ENCODE measurements around the gene GHRL.

Gene GHRL

DNA sequence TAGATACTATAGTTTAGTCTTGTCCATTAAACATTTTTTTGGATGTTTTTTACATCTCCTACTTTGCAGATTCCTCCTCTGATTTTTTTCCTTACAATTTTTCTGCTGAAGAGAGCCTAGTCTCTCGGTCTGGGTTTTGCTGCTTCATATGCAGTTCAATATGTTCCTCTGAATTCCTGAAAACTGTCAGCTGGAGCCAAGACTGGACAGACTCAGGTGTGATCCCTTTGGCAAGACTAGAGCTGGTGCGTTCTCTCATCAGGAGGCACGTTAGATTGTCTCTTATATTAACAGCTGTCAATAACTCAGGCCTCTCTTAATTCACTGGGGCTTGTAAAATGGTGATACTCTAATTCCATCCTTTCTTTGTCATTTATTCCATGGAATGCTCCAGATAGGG, 13.4 kb upstream of the GHRL start:
- Histone ChIP-seq H2AFZ (ENCODE audit: low read depth, low read length, severe bottlenecking) (no peak overlapping the region), H3K9ac (ENCODE audit: low read length) (no peak overlapping the region), H3K4me2 (ENCODE audit: low read depth, low read length, poor library complexity, severe bottlenecking) (no peak overlapping the region), H3K9me2 (replicated peaks; ENCODE audit: insufficient read depth, low read length) (no peaks in the 10 kb centered on the region), H4K20me1 (ENCODE audit: low read depth, low read length) (no peaks in the 10 kb centered on the region), H3K27me3 (ENCODE audit: low read length) (no peaks in the 10 kb centered on the region), H3K36me3 (ENCODE audit: low read length) (peaks cover 14% of the 10 kb centered on the region; the same call in 1 of the 2 replicates), H3F3A (ENCODE audit: insufficient read depth) (no peaks in the 10 kb centered on the region), H3K79me2 (ENCODE audit: insufficient read depth, low read length) (no peaks in the 10 kb centered on the region), H3K9me3 (ENCODE audit: insufficient read depth, low read length) (no peaks in the 10 kb centered on the region), H3K27ac (ENCODE audit: low read depth, low read length) (no peak overlapping the region), H3K4me3 (ENCODE audit: insufficient read depth, low read length, poor library complexity, severe bottlenecking) (no peak overlapping the region)
- TF ChIP-seq, protein P1, sequence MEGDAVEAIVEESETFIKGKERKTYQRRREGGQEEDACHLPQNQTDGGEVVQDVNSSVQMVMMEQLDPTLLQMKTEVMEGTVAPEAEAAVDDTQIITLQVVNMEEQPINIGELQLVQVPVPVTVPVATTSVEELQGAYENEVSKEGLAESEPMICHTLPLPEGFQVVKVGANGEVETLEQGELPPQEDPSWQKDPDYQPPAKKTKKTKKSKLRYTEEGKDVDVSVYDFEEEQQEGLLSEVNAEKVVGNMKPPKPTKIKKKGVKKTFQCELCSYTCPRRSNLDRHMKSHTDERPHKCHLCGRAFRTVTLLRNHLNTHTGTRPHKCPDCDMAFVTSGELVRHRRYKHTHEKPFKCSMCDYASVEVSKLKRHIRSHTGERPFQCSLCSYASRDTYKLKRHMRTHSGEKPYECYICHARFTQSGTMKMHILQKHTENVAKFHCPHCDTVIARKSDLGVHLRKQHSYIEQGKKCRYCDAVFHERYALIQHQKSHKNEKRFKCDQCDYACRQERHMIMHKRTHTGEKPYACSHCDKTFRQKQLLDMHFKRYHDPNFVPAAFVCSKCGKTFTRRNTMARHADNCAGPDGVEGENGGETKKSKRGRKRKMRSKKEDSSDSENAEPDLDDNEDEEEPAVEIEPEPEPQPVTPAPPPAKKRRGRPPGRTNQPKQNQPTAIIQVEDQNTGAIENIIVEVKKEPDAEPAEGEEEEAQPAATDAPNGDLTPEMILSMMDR (IDR thresholded peaks at IDR 0.05; ENCODE audit: insufficient read depth, low read length, poor library complexity, severe bottlenecking) = no peak
- no peak for TF ChIP-seq EZH2phosphoT487 (conservative IDR thresholded peaks at IDR 0.05; ENCODE audit: low read length)

DNA sequence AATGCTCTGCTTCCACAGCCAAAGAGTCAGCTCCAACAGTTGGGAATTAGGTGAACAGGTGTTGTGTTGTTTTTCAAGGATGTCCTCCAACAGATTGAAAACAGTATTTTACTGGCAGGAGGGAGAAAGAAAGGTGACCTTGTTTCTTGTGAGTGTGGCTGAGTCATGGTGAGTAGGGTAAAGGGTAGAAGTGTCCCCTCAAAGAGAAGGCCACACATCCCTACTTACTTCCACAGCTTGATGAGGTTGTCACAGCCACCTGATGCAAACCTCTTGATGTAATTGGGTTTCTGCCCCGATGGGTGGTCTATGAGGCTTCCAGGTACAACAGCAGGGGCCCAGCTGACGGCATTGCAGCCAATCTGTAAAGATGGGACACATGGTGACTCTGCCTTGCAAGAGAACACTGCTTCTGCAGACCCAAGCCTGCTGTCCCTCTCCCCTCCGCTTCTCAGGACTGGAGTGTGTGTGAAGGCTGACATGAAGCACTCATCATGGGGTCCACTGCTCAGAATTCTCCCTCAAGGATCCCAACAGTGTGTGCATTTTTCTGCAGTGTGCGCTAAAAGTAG, 12.7 kb upstream of the GHRL start:
- H3K9me3 ChIP-seq (ENCODE audit: insufficient read depth, low read length) = no peaks in the 10 kb centered on the region
- H3K4me3 ChIP-seq (ENCODE audit: insufficient read depth, low read length, poor library complexity, severe bottlenecking) = no peak overlapping the region
- H3K9me2 ChIP-seq (replicated peaks; ENCODE audit: insufficient read depth, low read length) = no peaks in the 10 kb centered on the region
- H3K79me2 ChIP-seq (ENCODE audit: insufficient read depth, low read length) = no peaks in the 10 kb centered on the region
- no peak overlapping the region for H3K27ac ChIP-seq (ENCODE audit: low read depth, low read length)
- no peak overlapping the region for H3K9ac ChIP-seq (ENCODE audit: low read length)
- H2AFZ ChIP-seq (ENCODE audit: low read depth, low read length, severe bottlenecking) = no peak overlapping the region
- H3K36me3 ChIP-seq (ENCODE audit: low read length) = peaks cover 9% of the 10 kb centered on the region; the same call in 1 of the 2 replicates
- H3F3A ChIP-seq (ENCODE audit: insufficient read depth) = no peaks in the 10 kb centered on the region
- TF ChIP-seq EZH2phosphoT487 (conservative IDR thresholded peaks at IDR 0.05; ENCODE audit: low read length) = no peak
- TF ChIP-seq, protein P1 (IDR thresholded peaks at IDR 0.05; ENCODE audit: insufficient read depth, low read length, poor library complexity, severe bottlenecking) = no peak
- no peak overlapping the region for H3K4me2 ChIP-seq (ENCODE audit: low read depth, low read length, poor library complexity, severe bottlenecking)
- H3K27me3 ChIP-seq (ENCODE audit: low read length) = no peaks in the 10 kb centered on the region
- H4K20me1 ChIP-seq (ENCODE audit: low read depth, low read length) = no peaks in the 10 kb centered on the region

DNA sequence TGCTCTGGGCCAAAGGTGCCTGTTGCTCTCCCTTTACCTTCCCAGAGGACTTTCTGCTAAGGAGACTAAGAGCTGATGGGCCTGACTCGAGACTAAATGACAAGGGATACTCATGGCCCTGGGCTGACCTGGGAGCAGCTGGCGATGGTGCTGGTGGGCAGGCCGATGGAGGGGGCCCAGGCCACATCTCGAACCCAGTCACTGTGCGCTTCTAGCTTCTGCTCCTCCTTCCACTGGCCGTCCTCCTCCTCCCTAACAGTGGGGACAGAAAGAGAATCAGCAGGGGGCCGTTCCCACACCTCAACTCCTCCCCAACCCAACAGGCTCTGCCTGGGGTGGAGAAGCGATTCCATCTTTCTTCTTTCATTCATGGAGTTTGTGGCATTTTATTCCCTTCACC, 12.2 kb upstream of the GHRL start:
- TF ChIP-seq, protein P1 (IDR thresholded peaks at IDR 0.05; ENCODE audit: insufficient read depth, low read length, poor library complexity, severe bottlenecking) = no peak
- no peak for TF ChIP-seq EZH2phosphoT487 (conservative IDR thresholded peaks at IDR 0.05; ENCODE audit: low read length)
- Histone ChIP-seq H3K36me3 (ENCODE audit: low read length) (peaks cover 9% of the 10 kb centered on the region; the same call in 1 of the 2 replicates), H3K9me2 (replicated peaks; ENCODE audit: insufficient read depth, low read length) (no peaks in the 10 kb centered on the region), H2AFZ (ENCODE audit: low read depth, low read length, severe bottlenecking) (no peak overlapping the region), H3K9me3 (ENCODE audit: insufficient read depth, low read length) (no peaks in the 10 kb centered on the region), H3K9ac (ENCODE audit: low read length) (no peak overlapping the region), H3K27me3 (ENCODE audit: low read length) (no peaks in the 10 kb centered on the region), H3K4me2 (ENCODE audit: low read depth, low read length, poor library complexity, severe bottlenecking) (no peak overlapping the region), H4K20me1 (ENCODE audit: low read depth, low read length) (no peaks in the 10 kb centered on the region), H3K27ac (ENCODE audit: low read depth, low read length) (no peak overlapping the region), H3K4me3 (ENCODE audit: insufficient read depth, low read length, poor library complexity, severe bottlenecking) (no peak overlapping the region), H3K79me2 (ENCODE audit: insufficient read depth, low read length) (no peaks in the 10 kb centered on the region), H3F3A (ENCODE audit: insufficient read depth) (no peaks in the 10 kb centered on the region)
